Measurements from ENCODE around the gene PARD3B.

DNA sequence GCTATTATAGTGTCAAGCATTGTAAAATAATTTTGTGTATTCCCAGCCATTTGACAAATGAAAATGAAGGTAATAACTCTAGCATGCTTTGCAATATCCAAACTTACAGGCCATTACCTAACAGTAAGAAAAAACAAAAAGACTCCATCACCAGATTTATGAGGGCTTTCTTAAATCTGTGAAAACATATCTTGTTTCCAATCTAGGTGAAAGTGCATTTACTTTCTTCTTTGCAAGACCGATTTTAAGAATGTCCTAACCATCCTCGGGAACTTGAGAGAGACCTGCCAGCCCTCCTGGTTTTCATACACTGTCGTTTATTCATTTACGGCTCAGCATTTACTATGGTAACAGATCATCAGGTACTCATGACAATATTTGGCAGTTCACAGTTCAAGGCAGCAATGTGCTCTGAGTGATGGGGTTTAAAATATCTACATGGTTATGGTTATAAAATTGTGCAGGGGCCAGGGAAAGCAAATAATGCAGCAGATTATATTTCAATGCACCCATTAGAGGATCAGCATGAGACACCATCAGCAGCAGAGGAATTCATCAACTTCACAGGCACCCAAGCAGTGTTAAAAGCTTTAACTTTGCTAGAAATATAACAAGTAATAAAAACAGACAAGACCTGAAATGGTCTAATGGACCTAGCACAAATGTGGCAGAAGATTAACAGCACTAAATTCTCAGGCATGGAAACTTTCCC lies 34.4 kb upstream of the PARD3B start:
- TF ChIP-seq POLR2A (IDR thresholded peaks at IDR 0.05; ENCODE audit: low read depth, low read length) = no peak
- no peak for TF ChIP-seq SMC3 (IDR thresholded peaks at IDR 0.05; ENCODE audit: borderline replicate concordance, low read length)
- TF ChIP-seq RBBP5 (conservative IDR thresholded peaks at IDR 0.05) = no peak
- TF ChIP-seq DPF2 (IDR thresholded peaks at IDR 0.05) = no peak
- TF ChIP-seq EZH2 (IDR thresholded peaks at IDR 0.05; ENCODE audit: borderline replicate concordance, control insufficient read depth, low read depth, low read length) = no peak
- TF ChIP-seq CREM (IDR thresholded peaks at IDR 0.05; ENCODE audit: low read depth) = no peak
- no peak for TF ChIP-seq GABPA (IDR thresholded peaks at IDR 0.05; ENCODE audit: low read depth)
- no peak for TF ChIP-seq RAD21 (IDR thresholded peaks at IDR 0.05; ENCODE audit: insufficient read depth, low read depth, low read length)
